DND-41 (cell line): ENCODE data around the gene SIN3A.

Experiments used
- EZH2 ChIP-seq: IDR thresholded peaks from 3 replicates; pipeline ENCODE4 v1.6.1; 2012; ENCODE audit warnings: borderline replicate concordance, low read depth, mild to moderate bottlenecking, moderate library complexity, low read length, inconsistent platforms; ENCODE audit not compliant: severe bottlenecking
- TF ChIP-seq, protein P1 (sequence below): IDR thresholded peaks from 2 replicates; pipeline ENCODE4 v1.5.1; 2012; ENCODE audit warnings: borderline replicate concordance, low read length, moderate library complexity, mild to moderate bottlenecking; ENCODE audit not compliant: poor library complexity, severe bottlenecking; ENCODE audit errors: extremely low read depth

DNA sequence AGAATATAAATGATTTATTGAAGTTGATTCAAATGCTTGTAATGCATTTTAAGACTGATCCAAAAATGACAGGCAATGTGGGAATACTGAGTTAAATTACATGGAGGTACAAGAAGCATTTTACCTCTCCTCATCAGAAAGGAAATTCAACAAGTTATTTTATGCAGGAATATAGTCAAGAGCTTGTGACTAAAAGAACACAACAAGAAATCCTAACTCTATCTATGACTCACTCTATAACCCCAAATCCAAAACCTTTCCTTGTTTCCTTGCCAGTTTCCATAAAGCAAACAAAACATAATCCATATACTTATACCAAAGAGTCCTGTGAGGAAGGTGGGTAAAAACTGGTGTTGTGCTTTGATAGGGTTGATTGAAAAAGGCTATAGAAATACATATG lies 30.8 kb downstream of the SIN3A start:
- TF ChIP-seq, protein P1, sequence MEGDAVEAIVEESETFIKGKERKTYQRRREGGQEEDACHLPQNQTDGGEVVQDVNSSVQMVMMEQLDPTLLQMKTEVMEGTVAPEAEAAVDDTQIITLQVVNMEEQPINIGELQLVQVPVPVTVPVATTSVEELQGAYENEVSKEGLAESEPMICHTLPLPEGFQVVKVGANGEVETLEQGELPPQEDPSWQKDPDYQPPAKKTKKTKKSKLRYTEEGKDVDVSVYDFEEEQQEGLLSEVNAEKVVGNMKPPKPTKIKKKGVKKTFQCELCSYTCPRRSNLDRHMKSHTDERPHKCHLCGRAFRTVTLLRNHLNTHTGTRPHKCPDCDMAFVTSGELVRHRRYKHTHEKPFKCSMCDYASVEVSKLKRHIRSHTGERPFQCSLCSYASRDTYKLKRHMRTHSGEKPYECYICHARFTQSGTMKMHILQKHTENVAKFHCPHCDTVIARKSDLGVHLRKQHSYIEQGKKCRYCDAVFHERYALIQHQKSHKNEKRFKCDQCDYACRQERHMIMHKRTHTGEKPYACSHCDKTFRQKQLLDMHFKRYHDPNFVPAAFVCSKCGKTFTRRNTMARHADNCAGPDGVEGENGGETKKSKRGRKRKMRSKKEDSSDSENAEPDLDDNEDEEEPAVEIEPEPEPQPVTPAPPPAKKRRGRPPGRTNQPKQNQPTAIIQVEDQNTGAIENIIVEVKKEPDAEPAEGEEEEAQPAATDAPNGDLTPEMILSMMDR: no peak
- no peak for TF ChIP-seq EZH2
